Calu3 (cell line): ENCODE results near the gene FAM161B. TPM values are rescaled to one million over a fixed set of nuclear protein-coding genes. Genes with fewer than 3 reads are reported as not detected.
"Not testable (repeated sequence)": the region's sequence is repeated elsewhere in the genome, so short reads cannot be mapped to it uniquely, and the experiment has no call there.

Source experiments
- BruUV-seq: library from RNA; stranded (reverse); fragments of 400-500 nt; replicated peaks from 2 replicates; lab custom pipeline; 2021; lab: Mats Ljungman, UMichigan
- CTCF ChIA-PET: fragments of 300-600 bp; sonication (Branson Sonifier 250); formaldehyde crosslinking; loops from one replicate; lab custom pipeline; 2022; ENCODE audit warnings: antibody characterized with exemption; lab: Charles Lee
- DNase-seq: peaks from one replicate; pipeline ENCODE4 v3.0.0; 2022
- H3K27ac Mint-ChIP-seq: one replicate; pipeline ENCODE4 v1.8.0; 2022; ENCODE audit warnings: mixed read lengths; ENCODE audit not compliant: unreplicated experiment
- H3K27me3 Mint-ChIP-seq: one replicate; pipeline ENCODE4 v1.8.0; 2022; ENCODE audit warnings: mixed read lengths; ENCODE audit not compliant: unreplicated experiment
- H3K36me3 Mint-ChIP-seq: one replicate; pipeline ENCODE4 v1.8.0; 2022; ENCODE audit warnings: mild to moderate bottlenecking, moderate library complexity, mixed read lengths; ENCODE audit not compliant: insufficient read depth, unreplicated experiment
- H3K4me1 Mint-ChIP-seq: one replicate; pipeline ENCODE4 v1.8.0; 2022; ENCODE audit warnings: mild to moderate bottlenecking, low read depth, mixed read lengths; ENCODE audit not compliant: unreplicated experiment
- H3K4me3 Mint-ChIP-seq: one replicate; pipeline ENCODE4 v1.8.0; 2022; ENCODE audit warnings: mild to moderate bottlenecking, low read depth, moderate library complexity, mixed read lengths; ENCODE audit not compliant: unreplicated experiment
- H3K9me3 Mint-ChIP-seq: one replicate; pipeline ENCODE4 v1.8.0; 2022; ENCODE audit warnings: low read depth, mixed read lengths; ENCODE audit not compliant: unreplicated experiment
- CTCF ChIP-seq: fragments of 200-600 bp; IDR thresholded peaks from one replicate; pipeline ENCODE4 v1.8.0; 2022; ENCODE audit warnings: antibody characterized with exemption; ENCODE audit not compliant: unreplicated experiment
- intact Hi-C: fragments of 100-400 bp; cut with micrococcal nuclease; formaldehyde crosslinking; loops from one replicate; pipeline ENCODE4 v1.10.0; 2022; ENCODE audit not compliant: unreplicated experiment
- total RNA-seq: library from RNA; stranded (reverse); gene quantifications from 2 replicates; pipeline ENCODE4 v1.2.3, GENCODE V29; 2022

Gene FAM161B
- total RNA-seq, 1 experiment from 2014 or later, result 1.6 TPM

GRCh38 chr14:73997108-73997943 lies 47.4 kb upstream of the FAM161B start:
- BruUV-seq, result no TSS peak
- Mint-ChIP-seq H3K9me3 (no peaks in the 10 kb centered on the region), H3K4me1 (peaks cover 34% of the 10 kb centered on the region), H3K27ac (no peak overlapping the region), H3K36me3 (no peaks in the 10 kb centered on the region), H3K27me3 (no peaks in the 10 kb centered on the region), H3K4me3 (peak overlapping the region; percentile 14)
- CTCF ChIA-PET, result interaction anchor here (0.6 to 1.8 kb wide), 3 partner anchors 16 to 40 kb away, joined by 3 to 5 read pairs (median 3); no protein-coding TSS in a partner anchor
- intact Hi-C loops, result no loop called here
- no peak for DNase-seq
- TF ChIP-seq CTCF, result no peak

GRCh38 chr14:73996731-73997107 lies 46.8 kb upstream of the FAM161B start:
- Mint-ChIP-seq H3K27ac (no peak overlapping the region), H3K27me3 (no peaks in the 10 kb centered on the region), H3K9me3 (no peaks in the 10 kb centered on the region), H3K36me3 (no peaks in the 10 kb centered on the region), H3K4me3 (peak overlapping the region; percentile 14), H3K4me1 (peaks cover 34% of the 10 kb centered on the region)
- intact Hi-C loops, result no loop called here
- TF ChIP-seq CTCF, result no peak
- CTCF ChIA-PET, result interaction anchor here (0.6 kb wide), 1 partner anchor 22 kb away, joined by 3 read pairs; no protein-coding TSS in a partner anchor
- DNase-seq, result no peak
- BruUV-seq, result no TSS peak

GRCh38 chr14:73995977-73996378 lies 46.1 kb upstream of the FAM161B start:
- intact Hi-C loops, result no loop called here
- Mint-ChIP-seq H3K9me3 (no peaks in the 10 kb centered on the region), H3K4me3 (no peak overlapping the region), H3K27ac (no peak overlapping the region), H3K36me3 (no peaks in the 10 kb centered on the region), H3K4me1 (peaks cover 34% of the 10 kb centered on the region), H3K27me3 (no peaks in the 10 kb centered on the region)
- DNase-seq, result no peak
- CTCF ChIA-PET, result no interaction called here
- BruUV-seq, result no TSS peak
- no peak for TF ChIP-seq CTCF

GRCh38 chr14:73994926-73995325 lies 45.0 kb upstream of the FAM161B start:
- BruUV-seq, H3K9me3 Mint-ChIP-seq, H3K4me3 Mint-ChIP-seq, H3K27me3 Mint-ChIP-seq, H3K27ac Mint-ChIP-seq, intact Hi-C loops, H3K36me3 Mint-ChIP-seq, DNase-seq: not testable (repeated sequence)
- CTCF ChIA-PET, result interaction anchor here (0.6 kb wide), 1 partner anchor 12 kb away, joined by 3 read pairs; no protein-coding TSS in a partner anchor
- H3K4me1 Mint-ChIP-seq, result peaks cover 34% of the 10 kb centered on the region

- DNase-seq, result no peak
- H3K36me3 Mint-ChIP-seq, result peaks cover 5% of the 10 kb centered on the region
- no peak for TF ChIP-seq CTCF
- H3K9me3 Mint-ChIP-seq, result no peaks in the 10 kb centered on the region
- BruUV-seq, result no TSS peak
- intact Hi-C loops, result no loop called here
- H3K27ac Mint-ChIP-seq, result no peak overlapping the region
- no peaks in the 10 kb centered on the region for H3K27me3 Mint-ChIP-seq
- CTCF ChIA-PET, result interaction anchor here (0.7 kb wide), 1 partner anchor 415 kb away, joined by 3 read pairs; no protein-coding TSS in a partner anchor
- peaks cover 8% of the 10 kb centered on the region for H3K4me1 Mint-ChIP-seq
- H3K4me3 Mint-ChIP-seq, result no peak overlapping the region
These were observed 41.2 kb upstream of the FAM161B start for GRCh38 chr14:73991092-73991491.

GRCh38 chr14:73988656-73989055 lies 38.8 kb upstream of the FAM161B start:
- H3K9me3 Mint-ChIP-seq, H3K36me3 Mint-ChIP-seq, H3K27ac Mint-ChIP-seq, H3K27me3 Mint-ChIP-seq, BruUV-seq, DNase-seq, intact Hi-C loops, H3K4me1 Mint-ChIP-seq, H3K4me3 Mint-ChIP-seq: not testable (repeated sequence)
- CTCF ChIA-PET, result interaction anchor here (0.6 kb wide), 1 partner anchor 15 kb away, joined by 3 read pairs; no protein-coding TSS in a partner anchor
